Ascending aorta (tissue), 2 donors: ENCODE results near the gene URB1. TPM values are rescaled to one million over a fixed set of nuclear protein-coding genes. Genes with fewer than 3 reads are reported as not detected.
A peak's percentile ranks its signal among the peaks of the same experiment; 100 is the strongest.

ENCODE experiments used
- DNase-seq, 2 donors: peaks; one replicate each; pipeline ENCODE4 v3.0.0-alpha.2; 2019; ENCODE audit warnings: low spot score in 2 of 2
- H3K27ac ChIP-seq, 2 donors: fragments of 200-600 bp; sonication (generic); one replicate each; pipeline ENCODE4 v1.5.1; 2016 to 2017; ENCODE audit warnings: mild to moderate bottlenecking in 1 of 2
- H3K27me3 ChIP-seq: fragments of 200-600 bp; sonication (generic); one replicate; pipeline ENCODE4 v1.5.1; 2017
- H3K36me3 ChIP-seq, 2 donors: fragments of 200-600 bp; sonication (generic); one replicate each; pipeline ENCODE4 v1.5.1; 2016
- H3K4me1 ChIP-seq, 2 donors: fragments of 200-600 bp; sonication (generic); one replicate each; pipeline ENCODE4 v1.5.1; 2016 to 2017; ENCODE audit warnings: mild to moderate bottlenecking in 1 of 2
- H3K4me3 ChIP-seq, 2 donors: fragments of 200-600 bp; sonication (generic); one replicate each; pipeline ENCODE4 v1.5.1; 2016 to 2017; ENCODE audit warnings: mild to moderate bottlenecking in 1 of 2
- H3K9me3 ChIP-seq, 2 donors: fragments of 200-600 bp; sonication (generic); one replicate each; pipeline ENCODE4 v1.5.1; 2016
- CTCF ChIP-seq, 3 experiments: fragments of 200-600 bp in 2 of 3; fragments of 450-650 bp in 1 of 3; sonication (generic) in 2 of 3; IDR thresholded peaks; one replicate each; pipeline ENCODE4 v1.5.1; 2016 to 2019; ENCODE audit warnings: antibody characterized with exemption in 3 of 3, mild to moderate bottlenecking in 1 of 3, moderate library complexity in 1 of 3
- intact Hi-C: fragments of 100-400 bp; cut with DNase I; formaldehyde crosslinking; loops from one replicate; pipeline ENCODE4 v1.15.1; 2023
- total RNA-seq: library from RNA; depleted of rRNA; stranded (reverse); fragments of >200 nt; gene quantifications from one replicate; pipeline ENCODE4 v1.1.0, GENCODE V29; 2016

Gene URB1
- total RNA-seq, 1 donor from 2014 or later: 35.4 TPM

- peaks cover 0 to 4% of the 10 kb centered on the region in 2 donors for H3K9me3 ChIP-seq
- H3K27me3 ChIP-seq: no peaks in the 10 kb centered on the region
- peaks cover 7 to 23% of the 10 kb centered on the region in 2 donors for H3K4me1 ChIP-seq
- DNase-seq: no peak
- TF ChIP-seq CTCF (IDR thresholded peaks at IDR 0.05): no peak
- no peak overlapping the region for H3K4me3 ChIP-seq
- intact Hi-C loops: no loop called here
- peaks cover under 1 to 8% of the 10 kb centered on the region in 2 donors for H3K36me3 ChIP-seq
- H3K27ac ChIP-seq: no peak overlapping the region
Observed at GRCh38 chr21:32423320-32424190, 30.7 kb upstream of the URB1 start.

GRCh38 chr21:32422064-32422463 lies 29.3 kb upstream of the URB1 start:
- Histone ChIP-seq H3K4me3 (no peak overlapping the region), H3K9me3 (peaks cover 0 to 4% of the 10 kb centered on the region in 2 donors), H3K36me3 (peaks cover 11 to 12% of the 10 kb centered on the region in 2 donors), H3K27me3 (no peaks in the 10 kb centered on the region), H3K27ac (no peak overlapping the region), H3K4me1 (peaks cover 7 to 22% of the 10 kb centered on the region in 2 donors)
- TF ChIP-seq CTCF (IDR thresholded peaks at IDR 0.05): no peak
- no peak for DNase-seq
- intact Hi-C loops: no loop called here

DNA sequence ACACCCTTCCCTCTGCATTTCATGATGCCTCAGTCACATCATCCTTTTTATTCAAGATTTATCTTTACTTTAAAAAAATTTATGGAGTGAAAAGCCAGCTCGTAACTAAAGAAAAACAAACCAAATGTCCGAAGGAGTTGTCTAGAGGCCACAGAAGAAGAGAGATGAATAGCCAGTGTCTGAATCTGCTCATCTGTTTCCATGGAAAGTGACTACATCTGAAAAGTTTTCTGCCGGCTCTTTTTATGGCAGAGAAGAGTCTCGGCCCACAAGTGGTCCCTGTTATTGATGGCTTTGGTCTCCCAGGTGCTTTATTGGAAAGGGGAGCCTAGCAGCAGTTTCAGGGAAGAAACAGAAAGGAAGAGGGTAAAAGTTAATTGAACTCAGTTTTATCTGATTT lies 25.3 kb upstream of the URB1 start:
- DNase-seq: no peak
- peaks cover 11 to 12% of the 10 kb centered on the region in 2 donors for H3K36me3 ChIP-seq
- H3K9me3 ChIP-seq: peaks cover 0 to 4% of the 10 kb centered on the region in 2 donors
- intact Hi-C loops: no loop called here
- peaks cover 0 to 22% of the 10 kb centered on the region in 2 donors for H3K4me1 ChIP-seq
- no peaks in the 10 kb centered on the region for H3K27me3 ChIP-seq
- no peak overlapping the region for H3K27ac ChIP-seq
- TF ChIP-seq CTCF (IDR thresholded peaks at IDR 0.05): no peak
- peak overlapping the region in 1 of 2 donors; percentile 27 for H3K4me3 ChIP-seq

- intact Hi-C loops: no loop called here
- H3K4me3 ChIP-seq: peak overlapping the region; percentile 29 to 87
- no peak for DNase-seq
- peaks cover 6 to 11% of the 10 kb centered on the region in 2 donors for H3K36me3 ChIP-seq
- H3K27ac ChIP-seq: peak overlapping the region; percentile 99 to 100
- no peaks in the 10 kb centered on the region for H3K27me3 ChIP-seq
- peaks cover 0 to 26% of the 10 kb centered on the region in 2 donors for H3K4me1 ChIP-seq
- TF ChIP-seq CTCF (IDR thresholded peaks at IDR 0.05): no peak
- no peaks in the 10 kb centered on the region for H3K9me3 ChIP-seq
Observed at GRCh38 chr21:32415451-32416398, 22.9 kb upstream of the URB1 start.

GRCh38 chr21:32414579-32415358 lies 22.0 kb upstream of the URB1 start:
- Histone ChIP-seq H3K36me3 (peaks cover 6 to 11% of the 10 kb centered on the region in 2 donors), H3K4me3 (peak overlapping the region; percentile 81 to 87), H3K27ac (peak overlapping the region; percentile 99 to 100), H3K27me3 (no peaks in the 10 kb centered on the region), H3K9me3 (no peaks in the 10 kb centered on the region), H3K4me1 (peaks cover 0 to 34% of the 10 kb centered on the region in 2 donors)
- TF ChIP-seq CTCF (IDR thresholded peaks at IDR 0.05): peak in 1 of 3 experiments; percentile 42
- intact Hi-C loops: loop anchor here (5.0 kb wide), 1 partner anchor 108 kb away; no protein-coding TSS in a partner anchor
- DNase-seq: no peak
